Upper lobe of right lung (tissue), 1 donor: ENCODE data around the gene DECR2. TPM values are rescaled to one million over a fixed set of nuclear protein-coding genes. Genes with fewer than 3 reads are reported as not detected.
"Not testable (repeated sequence)": the region's sequence is repeated elsewhere in the genome, so short reads cannot be mapped to it uniquely, and the experiment has no call there.

Experiments used
- ATAC-seq: fragments of 200-7000 bp; cut with Tn5 transposase; one replicate; pipeline ENCODE4 v1.9.1; 2020; ENCODE audit warnings: mild to moderate bottlenecking, moderate library complexity
- DNase-seq: peaks from one replicate; pipeline ENCODE4 v3.0.0-alpha.2; 2020
- H3K27ac ChIP-seq: fragments of 200-600 bp; one replicate; pipeline ENCODE4 v1.8.0; 2022
- H3K27me3 ChIP-seq: fragments of 200-600 bp; one replicate; pipeline ENCODE4 v1.8.0; 2022; ENCODE audit warnings: mild to moderate bottlenecking
- H3K36me3 ChIP-seq: fragments of 200-600 bp; one replicate; pipeline ENCODE4 v1.8.0; 2022
- H3K4me1 ChIP-seq: fragments of 200-600 bp; one replicate; pipeline ENCODE4 v1.8.0; 2022
- H3K4me3 ChIP-seq: fragments of 200-600 bp; one replicate; pipeline ENCODE4 v1.8.0; 2022; ENCODE audit warnings: mild to moderate bottlenecking
- H3K9me3 ChIP-seq: fragments of 200-600 bp; one replicate; pipeline ENCODE4 v1.8.0; 2022
- CTCF ChIP-seq: fragments of 200-600 bp; IDR thresholded peaks from one replicate; pipeline ENCODE4 v1.8.0; 2022; ENCODE audit warnings: antibody characterized with exemption
- intact Hi-C: fragments of 100-400 bp; cut with DNase I; formaldehyde crosslinking; loops from one replicate; pipeline ENCODE4 v1.11.0; 2022
- total RNA-seq: library from RNA; stranded (reverse); fragmentation: NEBNext Ultra II Directional; extraction: Animal tissue kit (Norgen Biotek cat#: 25700); gene quantifications from one replicate; pipeline ENCODE4 v1.2.1, GENCODE V29; 2021
- donor health status: DM: no; HTN: yes; CAD: no; lungs with severe emphysema.

DECR2 gene
- total RNA-seq, 1 donor from 2014 or later = 14.2 TPM

GRCh38 chr16:361341-361871 lies 40.3 kb upstream of the DECR2 start:
- Histone ChIP-seq H3K9me3 (no peaks in the 10 kb centered on the region), H3K4me3 (no peak overlapping the region), H3K36me3 (no peaks in the 10 kb centered on the region), H3K27me3 (peaks cover 5% of the 10 kb centered on the region), H3K27ac (no peak overlapping the region), H3K4me1 (no peaks in the 10 kb centered on the region)
- intact Hi-C loops = no loop called here
- DNase-seq (no peak), ATAC-seq (no peak)
- TF ChIP-seq CTCF = no peak

- TF ChIP-seq CTCF = peak; percentile 83
- Histone ChIP-seq H3K27me3 (peaks cover 5% of the 10 kb centered on the region), H3K4me3 (no peak overlapping the region), H3K36me3 (peaks cover 7% of the 10 kb centered on the region), H3K9me3 (no peaks in the 10 kb centered on the region), H3K27ac (no peak overlapping the region), H3K4me1 (no peaks in the 10 kb centered on the region)
- peak; percentile 89 for DNase-seq
- ATAC-seq = peak; percentile 91
- intact Hi-C loops = no loop called here
Measured at GRCh38 chr16:361872-362701, 39.6 kb upstream of the DECR2 start.

DNA sequence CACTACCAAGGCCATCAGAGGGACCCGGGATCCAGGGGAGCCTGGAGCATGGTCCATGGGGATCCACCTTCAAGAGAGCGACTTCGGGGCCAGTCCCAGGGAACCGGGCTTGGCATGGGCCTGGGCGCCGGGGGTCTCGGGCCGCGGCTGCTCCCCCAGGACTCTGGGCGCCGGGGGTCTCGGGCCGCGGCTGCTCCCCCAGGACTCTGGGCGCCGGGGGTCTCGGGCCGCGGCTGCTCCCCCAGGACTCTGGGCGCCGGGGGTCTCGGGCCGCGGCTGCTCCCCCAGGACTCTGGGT lies 39.0 kb upstream of the DECR2 start:
- H3K36me3 ChIP-seq = peaks cover 12% of the 10 kb centered on the region
- H3K4me3 ChIP-seq, intact Hi-C loops, H3K9me3 ChIP-seq, H3K27ac ChIP-seq, H3K4me1 ChIP-seq, DNase-seq, ATAC-seq, H3K27me3 ChIP-seq: not testable (repeated sequence)

DNA sequence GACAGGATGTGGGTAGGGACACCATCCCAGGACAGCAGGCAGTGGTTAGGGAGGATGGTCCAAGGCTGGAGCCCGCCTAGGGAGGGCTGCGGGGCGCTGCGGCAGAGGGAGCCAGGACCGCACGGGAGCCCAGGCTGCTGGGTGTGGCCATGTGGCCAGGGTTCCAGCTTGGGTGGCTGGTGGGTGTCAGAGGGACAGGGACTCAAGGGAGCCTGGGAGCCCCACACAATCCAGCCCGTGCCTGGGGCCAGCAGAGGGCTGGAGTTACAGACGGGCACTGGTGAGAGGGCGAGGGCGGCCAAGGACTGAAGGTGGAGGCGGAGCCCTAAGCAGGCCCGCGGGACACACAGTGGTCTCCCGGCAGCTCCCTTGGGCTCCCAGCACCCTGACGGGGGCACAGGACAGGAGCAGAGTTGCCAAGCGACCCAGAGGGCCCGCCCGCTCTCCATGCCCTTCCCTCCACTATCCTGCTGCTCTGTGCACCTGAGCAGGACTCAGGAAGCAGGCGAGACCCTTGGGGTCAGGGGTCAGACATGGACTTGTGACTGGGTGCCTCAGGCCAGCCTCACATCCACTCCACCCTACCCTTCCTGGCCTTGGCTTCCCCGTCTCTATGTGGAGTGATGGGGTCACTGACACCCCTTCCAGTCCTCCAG lies 38.4 kb upstream of the DECR2 start:
- Histone ChIP-seq H3K4me1 (no peaks in the 10 kb centered on the region), H3K36me3 (peaks cover 18% of the 10 kb centered on the region), H3K4me3 (no peak overlapping the region), H3K27me3 (peaks cover 5% of the 10 kb centered on the region), H3K27ac (no peak overlapping the region), H3K9me3 (no peaks in the 10 kb centered on the region)
- DNase-seq = no peak
- no peak for TF ChIP-seq CTCF
- no peak for ATAC-seq
- intact Hi-C loops = no loop called here

DNA sequence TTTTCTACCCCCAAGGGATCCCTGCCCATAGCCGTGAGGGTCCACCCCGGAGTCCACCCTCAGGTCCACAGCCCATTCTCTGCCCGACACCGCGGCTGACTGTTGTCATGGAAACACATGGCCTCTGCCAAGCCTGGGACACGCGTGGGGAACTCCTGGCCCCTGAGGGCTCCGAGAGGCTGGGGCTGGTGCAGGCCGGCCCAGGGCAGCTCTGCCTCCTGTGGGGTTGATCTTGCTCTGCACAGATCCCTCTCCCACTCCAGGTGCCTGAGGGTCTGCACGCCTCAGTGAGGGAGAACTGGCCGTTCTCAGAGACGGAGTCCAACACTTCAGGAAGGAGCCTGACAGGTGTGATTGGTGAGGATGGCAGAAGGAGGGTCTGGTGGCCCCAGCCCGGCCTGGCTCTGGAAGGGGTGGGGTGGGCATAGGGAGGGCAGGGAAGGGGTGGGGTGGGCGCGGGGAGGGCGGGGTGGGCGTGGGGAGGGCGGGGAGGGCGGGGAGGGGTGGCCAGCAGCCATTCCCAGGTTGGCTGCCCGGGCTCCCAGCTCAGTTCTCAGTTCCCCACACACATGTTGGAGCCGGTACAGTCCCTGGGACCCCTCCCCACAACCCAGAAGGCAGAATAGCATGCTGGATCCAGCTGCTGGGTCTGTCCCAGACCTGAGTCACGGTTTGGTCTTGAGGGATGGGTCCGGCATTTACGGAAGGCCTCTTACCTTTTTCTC lies 37.8 kb upstream of the DECR2 start:
- no peak for DNase-seq
- no peaks in the 10 kb centered on the region for H3K4me1 ChIP-seq
- peaks cover 22% of the 10 kb centered on the region for H3K36me3 ChIP-seq
- intact Hi-C loops = no loop called here
- ATAC-seq = no peak
- H3K9me3 ChIP-seq = no peaks in the 10 kb centered on the region
- no peak overlapping the region for H3K4me3 ChIP-seq
- H3K27me3 ChIP-seq = peaks cover 5% of the 10 kb centered on the region
- no peak for TF ChIP-seq CTCF
- H3K27ac ChIP-seq = no peak overlapping the region
